ENCODE measurements around the gene CDH13. TPM values are rescaled to one million over a fixed set of nuclear protein-coding genes. Genes with fewer than 3 reads are reported as not detected.

Gene CDH13
- total RNA-seq, 1 donor from 2014 or later: 14.3 TPM

GRCh38 chr16:83481589-83481988 lies 854.8 kb downstream of the CDH13 start:
- DNase-seq (no peak), ATAC-seq (no peak)
- Histone ChIP-seq H3K36me3 (no peaks in the 10 kb centered on the region), H3K9me3 (no peaks in the 10 kb centered on the region), H3K4me3 (no peak overlapping the region), H3K4me1 (no peaks in the 10 kb centered on the region), H3K27me3 (ENCODE audit: low read depth) (no peaks in the 10 kb centered on the region), H3K27ac (no peak overlapping the region)
- TF ChIP-seq CTCF (IDR thresholded peaks at IDR 0.05): no peak
- intact Hi-C loops (cut with DNase I): no loop called here

GRCh38 chr16:83482545-83483162 lies 855.9 kb downstream of the CDH13 start:
- Histone ChIP-seq H3K9me3 (no peaks in the 10 kb centered on the region), H3K4me1 (no peaks in the 10 kb centered on the region), H3K27ac (no peak overlapping the region), H3K27me3 (ENCODE audit: low read depth) (no peaks in the 10 kb centered on the region), H3K4me3 (no peak overlapping the region), H3K36me3 (no peaks in the 10 kb centered on the region)
- no peak for DNase-seq
- no peak for TF ChIP-seq CTCF (IDR thresholded peaks at IDR 0.05)
- intact Hi-C loops (cut with DNase I): no loop called here
- no peak for ATAC-seq

DNA sequence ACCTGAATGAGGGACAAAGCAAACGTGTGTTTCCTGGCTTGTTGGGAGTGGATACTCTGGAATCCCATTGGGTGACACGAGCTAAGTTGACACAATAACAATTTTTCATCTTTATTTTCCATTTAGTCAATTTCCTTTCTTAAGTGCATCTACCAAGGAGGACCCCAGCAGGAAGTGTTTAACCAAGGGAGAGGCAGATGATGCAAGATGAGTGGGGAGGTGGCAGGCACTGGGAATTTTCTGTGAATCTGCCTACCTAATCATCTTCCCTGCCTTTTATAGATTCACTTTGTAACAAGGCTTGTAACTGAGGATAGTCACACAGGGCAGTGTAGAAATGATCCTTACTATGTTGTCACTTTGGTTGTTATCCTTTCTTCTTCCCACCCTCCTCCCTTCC lies 863.3 kb downstream of the CDH13 start:
- Histone ChIP-seq H3K4me3 (no peak overlapping the region), H3K27ac (no peak overlapping the region), H3K4me1 (no peaks in the 10 kb centered on the region), H3K9me3 (no peaks in the 10 kb centered on the region), H3K36me3 (no peaks in the 10 kb centered on the region), H3K27me3 (ENCODE audit: low read depth) (no peaks in the 10 kb centered on the region)
- TF ChIP-seq CTCF (IDR thresholded peaks at IDR 0.05): no peak
- DNase-seq: no peak
- intact Hi-C loops (cut with DNase I): no loop called here
- ATAC-seq: no peak

DNA sequence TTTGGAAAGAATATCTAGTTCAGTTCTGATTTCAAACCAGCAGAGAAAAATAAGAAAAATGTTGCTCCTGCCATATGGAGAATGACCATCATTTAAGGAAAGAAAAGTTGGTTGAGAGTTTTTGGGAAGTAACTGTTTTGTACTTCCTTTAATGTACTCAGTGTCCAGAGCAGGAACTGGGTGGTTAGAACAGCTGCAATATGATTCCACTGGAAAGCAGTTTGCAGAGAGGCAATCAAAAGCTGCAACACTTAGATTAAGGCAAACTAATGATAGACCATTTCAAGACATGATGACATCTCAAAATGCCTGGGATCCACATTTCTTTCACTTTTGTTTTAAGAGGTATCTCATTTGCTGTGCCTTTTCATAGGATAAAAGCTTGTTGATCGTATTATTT lies 867.7 kb downstream of the CDH13 start:
- Histone ChIP-seq H3K36me3 (no peaks in the 10 kb centered on the region), H3K27ac (no peak overlapping the region), H3K27me3 (ENCODE audit: low read depth) (no peaks in the 10 kb centered on the region), H3K4me1 (no peaks in the 10 kb centered on the region), H3K4me3 (no peak overlapping the region), H3K9me3 (no peaks in the 10 kb centered on the region)
- intact Hi-C loops (cut with DNase I): no loop called here
- TF ChIP-seq CTCF (IDR thresholded peaks at IDR 0.05): no peak
- ATAC-seq (no peak), DNase-seq (no peak)

DNA sequence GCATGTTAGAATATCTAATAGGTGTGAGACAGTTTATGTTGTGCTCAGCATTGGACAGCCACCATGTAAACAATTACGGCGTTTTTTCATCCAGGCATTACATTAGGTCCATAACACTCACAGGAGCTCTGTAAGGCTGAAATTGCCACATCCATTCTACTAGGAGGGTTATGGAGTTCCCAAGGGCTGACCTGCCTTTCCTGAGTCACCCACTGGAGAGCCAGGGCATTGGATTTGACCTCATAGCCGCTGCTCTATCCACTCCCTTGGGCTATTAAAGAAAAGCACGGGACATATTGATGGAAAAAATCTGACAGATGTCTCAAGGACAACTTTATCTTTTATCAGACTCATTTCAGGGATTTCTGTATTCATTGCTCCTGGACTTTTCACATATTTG lies 874.7 kb downstream of the CDH13 start:
- no peaks in the 10 kb centered on the region for H3K4me1 ChIP-seq
- no peaks in the 10 kb centered on the region for H3K27me3 ChIP-seq (ENCODE audit: low read depth)
- DNase-seq (no peak), ATAC-seq (no peak)
- intact Hi-C loops (cut with DNase I): no loop called here
- no peaks in the 10 kb centered on the region for H3K36me3 ChIP-seq
- H3K4me3 ChIP-seq: no peak overlapping the region
- TF ChIP-seq CTCF (IDR thresholded peaks at IDR 0.05): no peak
- no peaks in the 10 kb centered on the region for H3K9me3 ChIP-seq
- no peak overlapping the region for H3K27ac ChIP-seq

DNA sequence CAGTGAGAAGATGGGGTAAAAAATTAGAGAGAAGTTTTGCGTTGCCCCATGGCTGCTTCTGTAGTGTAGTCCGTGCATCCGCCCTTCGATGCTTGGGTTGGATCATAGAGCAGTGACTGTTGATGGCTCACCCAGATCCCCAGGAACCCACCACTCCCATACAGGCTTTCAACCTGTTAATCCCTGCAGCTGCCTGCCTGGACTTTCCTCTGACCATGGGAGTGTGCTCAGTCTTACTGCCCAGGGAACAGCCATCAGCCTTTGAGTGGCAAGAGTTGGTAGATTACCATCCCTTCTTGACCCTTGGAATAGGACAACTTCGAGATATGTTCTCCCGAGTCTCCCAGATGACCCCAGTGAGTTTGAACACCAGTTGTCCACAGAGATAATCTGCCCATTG lies 881.5 kb downstream of the CDH13 start:
- TF ChIP-seq CTCF (IDR thresholded peaks at IDR 0.05): no peak
- intact Hi-C loops (cut with DNase I): no loop called here
- no peak overlapping the region for H3K4me3 ChIP-seq
- ATAC-seq: no peak
- no peaks in the 10 kb centered on the region for H3K27me3 ChIP-seq (ENCODE audit: low read depth)
- DNase-seq: no peak
- H3K4me1 ChIP-seq: no peaks in the 10 kb centered on the region
- no peak overlapping the region for H3K27ac ChIP-seq
- no peaks in the 10 kb centered on the region for H3K9me3 ChIP-seq
- H3K36me3 ChIP-seq: no peaks in the 10 kb centered on the region
